Ascending aorta (tissue), 2 donors: ENCODE measurements around the gene KRTAP10-3. TPM values are rescaled to one million over a fixed set of nuclear protein-coding genes. Genes with fewer than 3 reads are reported as not detected.
"Not testable (repeated sequence)": the region's sequence is repeated elsewhere in the genome, so short reads cannot be mapped to it uniquely, and the experiment has no call there.

ENCODE experiments used
- DNase-seq, 2 donors: peaks; one replicate each; pipeline ENCODE4 v3.0.0-alpha.2; 2019; ENCODE audit warnings: low spot score in 2 of 2
- H3K27ac ChIP-seq, 2 donors: fragments of 200-600 bp; sonication (generic); one replicate each; pipeline ENCODE4 v1.5.1; 2016 to 2017; ENCODE audit warnings: mild to moderate bottlenecking in 1 of 2
- H3K27me3 ChIP-seq: fragments of 200-600 bp; sonication (generic); one replicate; pipeline ENCODE4 v1.5.1; 2017
- H3K36me3 ChIP-seq, 2 donors: fragments of 200-600 bp; sonication (generic); one replicate each; pipeline ENCODE4 v1.5.1; 2016
- H3K4me1 ChIP-seq, 2 donors: fragments of 200-600 bp; sonication (generic); one replicate each; pipeline ENCODE4 v1.5.1; 2016 to 2017; ENCODE audit warnings: mild to moderate bottlenecking in 1 of 2
- H3K4me3 ChIP-seq, 2 donors: fragments of 200-600 bp; sonication (generic); one replicate each; pipeline ENCODE4 v1.5.1; 2016 to 2017; ENCODE audit warnings: mild to moderate bottlenecking in 1 of 2
- H3K9me3 ChIP-seq, 2 donors: fragments of 200-600 bp; sonication (generic); one replicate each; pipeline ENCODE4 v1.5.1; 2016
- intact Hi-C: fragments of 100-400 bp; cut with DNase I; formaldehyde crosslinking; loops from one replicate; pipeline ENCODE4 v1.15.1; 2023
- total RNA-seq: library from RNA; depleted of rRNA; stranded (reverse); fragments of >200 nt; gene quantifications from one replicate; pipeline ENCODE4 v1.1.0, GENCODE V29; 2016
- TF ChIP-seq, protein P1 (sequence below), 3 experiments: fragments of 200-600 bp in 2 of 3; fragments of 450-650 bp in 1 of 3; sonication (generic) in 2 of 3; IDR thresholded peaks; one replicate each; pipeline ENCODE4 v1.5.1; 2016 to 2019; ENCODE audit warnings: antibody characterized with exemption in 3 of 3, mild to moderate bottlenecking in 1 of 3, moderate library complexity in 1 of 3

KRTAP10-3 gene
- total RNA-seq, 1 donor from 2014 or later = not detected

DNA sequence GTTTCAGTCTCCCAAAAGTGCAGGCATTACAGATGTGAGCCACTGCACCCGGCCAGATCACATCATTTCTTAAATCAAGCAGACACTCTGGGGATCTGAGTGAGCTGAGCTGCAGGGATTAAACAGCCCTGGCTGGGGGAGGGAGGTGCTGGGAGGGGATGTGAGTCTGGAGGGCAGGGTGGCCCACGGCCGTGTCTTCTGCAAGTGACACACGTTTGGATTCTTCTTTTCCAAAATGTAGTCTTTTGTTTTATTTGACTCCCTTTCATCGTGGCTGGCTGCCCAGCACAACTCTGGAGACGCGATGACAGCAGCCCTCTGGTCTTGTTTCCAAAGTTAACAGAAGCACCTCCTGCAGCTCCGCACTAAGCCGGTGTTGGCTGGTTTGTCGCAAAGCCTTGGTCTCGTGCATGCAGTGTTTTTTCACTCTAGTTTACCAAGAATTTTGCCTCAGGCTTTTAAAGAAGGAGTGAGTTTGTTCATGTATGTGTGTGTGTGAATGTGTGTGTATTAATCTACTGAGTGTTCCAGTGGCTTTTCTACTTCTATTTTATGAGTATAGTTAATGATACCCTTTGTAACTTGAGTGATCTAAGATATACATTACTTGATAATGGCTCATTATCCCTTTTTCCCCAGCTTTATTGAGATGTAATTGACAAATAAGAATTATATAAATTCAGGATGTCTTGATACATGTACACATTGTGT lies 24.6 kb upstream of the KRTAP10-3 start:
- no peaks in the 10 kb centered on the region for H3K4me1 ChIP-seq
- no peaks in the 10 kb centered on the region for H3K27me3 ChIP-seq
- no peak for DNase-seq
- TF ChIP-seq, protein P1, sequence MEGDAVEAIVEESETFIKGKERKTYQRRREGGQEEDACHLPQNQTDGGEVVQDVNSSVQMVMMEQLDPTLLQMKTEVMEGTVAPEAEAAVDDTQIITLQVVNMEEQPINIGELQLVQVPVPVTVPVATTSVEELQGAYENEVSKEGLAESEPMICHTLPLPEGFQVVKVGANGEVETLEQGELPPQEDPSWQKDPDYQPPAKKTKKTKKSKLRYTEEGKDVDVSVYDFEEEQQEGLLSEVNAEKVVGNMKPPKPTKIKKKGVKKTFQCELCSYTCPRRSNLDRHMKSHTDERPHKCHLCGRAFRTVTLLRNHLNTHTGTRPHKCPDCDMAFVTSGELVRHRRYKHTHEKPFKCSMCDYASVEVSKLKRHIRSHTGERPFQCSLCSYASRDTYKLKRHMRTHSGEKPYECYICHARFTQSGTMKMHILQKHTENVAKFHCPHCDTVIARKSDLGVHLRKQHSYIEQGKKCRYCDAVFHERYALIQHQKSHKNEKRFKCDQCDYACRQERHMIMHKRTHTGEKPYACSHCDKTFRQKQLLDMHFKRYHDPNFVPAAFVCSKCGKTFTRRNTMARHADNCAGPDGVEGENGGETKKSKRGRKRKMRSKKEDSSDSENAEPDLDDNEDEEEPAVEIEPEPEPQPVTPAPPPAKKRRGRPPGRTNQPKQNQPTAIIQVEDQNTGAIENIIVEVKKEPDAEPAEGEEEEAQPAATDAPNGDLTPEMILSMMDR (IDR thresholded peaks at IDR 0.05) = no peak
- intact Hi-C loops = no loop called here
- peaks cover 3 to 7% of the 10 kb centered on the region in 2 donors for H3K9me3 ChIP-seq
- no peak overlapping the region for H3K27ac ChIP-seq
- H3K4me3 ChIP-seq = no peak overlapping the region
- H3K36me3 ChIP-seq = no peaks in the 10 kb centered on the region

DNA sequence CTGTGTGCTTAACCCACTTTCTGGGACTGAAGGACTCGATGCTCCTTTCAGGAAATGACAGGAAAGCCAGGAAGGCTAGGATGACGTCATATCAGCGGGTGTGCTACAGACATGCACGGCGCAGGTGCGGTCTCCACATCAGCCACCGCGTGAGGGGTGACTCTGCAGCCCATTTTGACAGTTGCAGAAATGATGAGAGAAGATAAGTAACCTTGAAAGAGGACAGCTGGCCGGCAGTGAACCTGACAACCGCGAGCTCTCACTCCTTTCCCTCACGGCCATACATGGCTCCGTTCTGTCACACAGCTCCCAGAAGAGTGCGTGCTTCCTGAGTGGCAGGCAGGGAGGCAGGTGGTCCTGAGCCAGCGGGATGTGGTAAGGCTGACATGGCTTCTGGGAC lies 23.5 kb upstream of the KRTAP10-3 start:
- no peaks in the 10 kb centered on the region for H3K36me3 ChIP-seq
- H3K9me3 ChIP-seq = peaks cover 7 to 9% of the 10 kb centered on the region in 2 donors
- H3K27me3 ChIP-seq = no peaks in the 10 kb centered on the region
- no peak overlapping the region for H3K4me3 ChIP-seq
- DNase-seq = no peak
- no peak overlapping the region for H3K27ac ChIP-seq
- intact Hi-C loops = no loop called here
- H3K4me1 ChIP-seq = no peaks in the 10 kb centered on the region
- TF ChIP-seq, protein P1 (IDR thresholded peaks at IDR 0.05) = no peak

DNA sequence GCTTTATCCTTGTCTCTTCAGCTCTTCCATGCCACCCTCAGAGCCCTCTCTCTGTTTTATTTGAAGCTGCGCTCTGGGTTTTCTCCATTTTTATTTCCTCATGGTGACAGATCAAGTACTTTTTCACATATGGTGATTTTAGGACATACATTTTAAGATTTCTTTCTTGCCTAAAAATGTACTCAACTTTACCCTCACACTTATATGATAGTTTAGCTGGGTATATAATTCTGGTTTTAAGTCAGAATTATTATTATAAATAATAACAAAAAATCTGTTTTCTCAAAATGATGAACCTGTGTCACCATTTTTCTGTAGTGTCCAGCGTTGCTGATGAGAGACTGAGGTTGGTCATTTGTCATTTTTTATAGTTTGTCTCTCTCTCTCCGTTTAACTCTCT lies 22.6 kb upstream of the KRTAP10-3 start:
- TF ChIP-seq, protein P1 (IDR thresholded peaks at IDR 0.05) = no peak
- Histone ChIP-seq H3K9me3 (peaks cover 7 to 14% of the 10 kb centered on the region in 2 donors), H3K4me1 (no peaks in the 10 kb centered on the region), H3K36me3 (no peaks in the 10 kb centered on the region), H3K4me3 (no peak overlapping the region), H3K27me3 (no peaks in the 10 kb centered on the region), H3K27ac (no peak overlapping the region)
- intact Hi-C loops = no loop called here
- no peak for DNase-seq

- H3K4me3 ChIP-seq, H3K36me3 ChIP-seq, H3K27me3 ChIP-seq, H3K4me1 ChIP-seq, intact Hi-C loops, DNase-seq, H3K27ac ChIP-seq: not testable (repeated sequence)
- H3K9me3 ChIP-seq = peaks cover 7 to 14% of the 10 kb centered on the region in 2 donors
Measured at GRCh38 chr21:44580231-44580821, 21.7 kb upstream of the KRTAP10-3 start, which contains the start of gene KRTAP10-5. Gene KRTAP10-5, minus strand, starts transcription at chr21:44580604. Its CDS starts 26 bp downstream, at chr21:44580578.

DNA sequence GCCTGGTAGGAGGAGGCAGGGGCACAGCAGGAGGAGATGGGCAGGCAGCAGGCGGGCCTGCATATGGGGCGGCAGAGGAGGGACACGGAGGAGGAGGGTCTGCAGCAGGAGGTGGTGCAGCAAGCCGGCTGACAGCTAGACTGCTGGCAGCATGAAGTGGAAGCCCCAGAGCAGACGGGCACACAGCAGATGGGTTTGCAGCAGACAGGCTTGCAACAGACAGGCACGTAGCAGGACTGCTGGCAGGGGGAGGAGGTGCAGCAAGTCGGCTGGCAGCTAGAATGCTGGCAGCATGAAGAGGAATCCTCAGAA lies 21.2 kb upstream of the KRTAP10-3 start:
- no peak for DNase-seq
- Histone ChIP-seq H3K9me3 (peaks cover 7 to 14% of the 10 kb centered on the region in 2 donors), H3K4me1 (no peaks in the 10 kb centered on the region), H3K27ac (no peak overlapping the region), H3K4me3 (no peak overlapping the region), H3K36me3 (no peaks in the 10 kb centered on the region), H3K27me3 (no peaks in the 10 kb centered on the region)
- intact Hi-C loops = no loop called here
- TF ChIP-seq, protein P1 (IDR thresholded peaks at IDR 0.05) = no peak

- intact Hi-C loops = no loop called here
- H3K4me1 ChIP-seq = no peaks in the 10 kb centered on the region
- H3K27ac ChIP-seq = no peak overlapping the region
- H3K9me3 ChIP-seq = peaks cover 7 to 14% of the 10 kb centered on the region in 2 donors
- DNase-seq = no peak
- H3K4me3 ChIP-seq = no peak overlapping the region
- TF ChIP-seq, protein P1 (IDR thresholded peaks at IDR 0.05) = no peak
- H3K36me3 ChIP-seq = no peaks in the 10 kb centered on the region
- H3K27me3 ChIP-seq = no peaks in the 10 kb centered on the region
Measured at GRCh38 chr21:44579056-44579832, 20.6 kb upstream of the KRTAP10-3 start.
